IMR-90 (cell line): ENCODE results near the gene ARHGEF17. TPM values are rescaled to one million over a fixed set of nuclear protein-coding genes. Genes with fewer than 3 reads are reported as not detected.

ENCODE experiments used
- MAFK ChIP-seq: IDR thresholded peaks from 2 replicates; pipeline ENCODE4 v1.6.1; 2012; ENCODE audit warnings: low read depth, low read length, improper control_type of control experiment
- MAZ ChIP-seq: IDR thresholded peaks from 2 replicates; pipeline ENCODE4 v1.6.1; 2012; ENCODE audit warnings: low read depth, mild to moderate bottlenecking, low read length, improper control_type of control experiment, moderate library complexity, borderline replicate concordance
- MXI1 ChIP-seq: IDR thresholded peaks from 2 replicates; pipeline ENCODE4 v1.6.1; 2012; ENCODE audit warnings: low read depth, mild to moderate bottlenecking, low read length, moderate library complexity, borderline replicate concordance
- NFE2L2 ChIP-seq: fragments of 150-350 bp; IDR thresholded peaks from 2 replicates; pipeline ENCODE4 v1.6.1; 2016; ENCODE audit warnings: low read depth, mild to moderate bottlenecking, low read length
- polyA plus RNA-seq, 3 experiments: library from polyadenylated mRNA; depleted of rRNA; stranded (reverse); fragments of >200 nt; gene quantifications; 2 replicates each; pipeline ENCODE4 v1.2.3, GENCODE V29; 2012; ENCODE audit warnings: low replicate concordance in 1 of 3
- total RNA-seq: library from RNA; depleted of rRNA; stranded (reverse); fragments of >200 nt; gene quantifications from 2 replicates; pipeline ENCODE4 v1.2.3, GENCODE V29; 2012

Gene ARHGEF17
- total and polyA plus RNA-seq, 2 of the 4 experiments (the other 2 are of a cell fraction) = 21.7 to 97.7 TPM

GRCh38 chr11:73308961-73309919 is 1.2 kb downstream of the ARHGEF17 start (continued):
- TF ChIP-seq MXI1 (peak; percentile 48), NFE2L2 (no peak), MAFK (no peak), MAZ (peak; percentile 86; the same call in 1 of the 2 replicates)
